ENCODE results near the gene COPG2.
"Not testable (repeated sequence)": the region's sequence is repeated elsewhere in the genome, so short reads cannot be mapped to it uniquely, and the experiment has no call there.

Gene COPG2

DNA sequence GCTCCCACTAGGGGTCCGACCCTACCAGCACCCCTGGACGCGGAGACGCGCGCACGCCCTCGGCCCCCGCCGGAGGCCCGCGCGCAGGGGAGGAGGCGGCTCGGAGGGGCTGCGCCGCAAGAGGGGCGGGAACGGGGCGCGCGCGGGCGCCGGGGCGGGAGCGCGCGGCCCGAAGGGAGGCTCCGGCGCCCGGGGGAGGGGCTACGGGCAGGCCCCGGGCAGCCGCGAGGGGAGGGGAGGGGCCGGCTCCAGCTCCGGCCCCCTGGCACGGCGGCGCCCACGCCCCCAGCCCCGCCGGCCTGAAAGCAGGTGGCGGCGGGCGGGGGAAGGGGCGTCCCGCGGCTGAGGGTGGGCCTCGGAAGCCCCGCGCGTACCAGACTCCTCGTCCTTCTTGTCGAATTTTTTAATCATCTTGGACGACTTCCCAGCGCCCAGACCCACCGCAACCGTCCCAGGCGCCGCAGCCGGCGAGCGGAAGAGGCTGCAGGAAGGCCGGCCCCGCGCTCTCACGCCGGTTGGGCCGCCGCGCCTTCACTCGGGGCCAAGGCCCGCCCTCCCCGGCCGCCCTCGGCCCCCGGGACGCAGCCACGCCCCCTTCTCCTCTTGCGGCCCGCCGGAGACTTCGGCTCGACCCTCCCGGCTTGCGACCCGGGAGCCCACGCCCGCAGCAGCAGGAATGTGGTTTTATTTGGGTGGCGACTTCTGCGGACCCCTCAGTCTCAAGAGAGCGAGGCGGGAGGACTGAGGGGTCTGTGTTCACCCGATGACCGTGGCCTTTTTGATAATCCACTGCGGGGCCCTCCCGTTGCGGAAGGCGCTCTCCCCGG is at the start of gene COPG2:
COPG2 (minus strand) TSS at position 491 of the 827 bp plus-strand sequence; CDS start at position 411, 80 bp downstream.
- DNase-seq (ENCODE audit: low spot score): peak; percentile 84

GRCh38 chr7:130712416-130712815 is 43.9 kb upstream of the COPG2 start:
- DNase-seq (ENCODE audit: low spot score): no peak

DNA sequence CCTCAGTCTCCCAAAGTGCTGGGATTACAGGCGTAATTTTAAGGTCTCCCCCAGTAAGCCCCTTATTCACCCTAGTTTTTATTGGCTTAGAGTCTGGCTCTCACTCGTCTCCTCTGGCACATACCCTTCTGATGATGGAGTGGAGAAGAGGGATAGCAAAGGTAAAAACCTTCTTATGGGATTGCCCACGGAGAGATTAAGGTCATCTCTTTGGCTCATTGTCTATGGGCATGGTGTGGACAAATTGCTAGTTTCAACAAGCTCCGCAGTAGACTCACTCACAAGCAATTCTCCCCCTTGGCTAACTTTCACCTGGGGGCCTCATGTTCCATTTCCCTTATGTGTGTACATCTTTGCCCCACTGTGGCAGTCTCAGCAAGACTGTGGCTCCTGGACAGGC is 40.2 kb upstream of the COPG2 start:
- no peak for DNase-seq (ENCODE audit: low spot score)

DNA sequence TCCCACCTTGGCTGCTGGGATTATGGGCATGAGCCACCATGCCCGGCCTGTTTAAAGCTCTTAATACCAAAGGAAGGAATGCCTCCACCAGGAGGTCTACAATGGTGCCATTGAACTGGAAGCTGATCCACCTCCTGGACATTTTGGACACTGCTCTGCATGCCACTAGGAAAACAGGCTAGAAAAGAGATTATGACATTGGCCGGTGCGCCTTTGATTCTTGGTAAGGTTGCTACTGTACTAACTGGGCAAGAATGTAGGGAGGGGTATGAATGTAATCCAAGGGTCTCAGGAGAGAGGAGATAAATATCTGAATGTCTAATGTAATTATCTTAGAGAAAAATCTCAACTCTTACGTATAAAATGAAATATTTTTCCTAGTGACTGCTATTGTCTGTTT is 39.5 kb upstream of the COPG2 start:
- DNase-seq (ENCODE audit: low spot score): no peak

GRCh38 chr7:130703851-130704250 is 35.3 kb upstream of the COPG2 start:
- DNase-seq (ENCODE audit: low spot score): no peak

DNA sequence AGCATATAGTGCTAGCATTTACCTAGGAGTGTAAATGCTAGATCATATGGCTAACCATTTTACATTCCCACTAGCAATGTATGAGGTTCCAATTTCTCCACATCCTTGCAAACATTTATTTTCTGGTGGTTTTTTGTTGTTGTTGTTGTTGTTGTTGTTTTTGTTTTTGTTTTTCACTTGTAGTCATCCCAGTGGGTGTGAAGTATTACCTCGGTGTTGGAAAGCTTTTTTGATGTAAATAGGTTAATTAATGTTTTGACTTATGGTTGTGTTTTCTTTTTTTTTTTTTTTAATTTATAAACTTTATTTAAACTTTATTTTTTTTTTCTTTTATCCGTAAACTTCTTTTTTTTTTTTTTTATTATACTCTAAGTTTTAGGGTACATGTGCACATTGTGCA is 33.1 kb upstream of the COPG2 start:
- no peak for DNase-seq (ENCODE audit: low spot score)

DNA sequence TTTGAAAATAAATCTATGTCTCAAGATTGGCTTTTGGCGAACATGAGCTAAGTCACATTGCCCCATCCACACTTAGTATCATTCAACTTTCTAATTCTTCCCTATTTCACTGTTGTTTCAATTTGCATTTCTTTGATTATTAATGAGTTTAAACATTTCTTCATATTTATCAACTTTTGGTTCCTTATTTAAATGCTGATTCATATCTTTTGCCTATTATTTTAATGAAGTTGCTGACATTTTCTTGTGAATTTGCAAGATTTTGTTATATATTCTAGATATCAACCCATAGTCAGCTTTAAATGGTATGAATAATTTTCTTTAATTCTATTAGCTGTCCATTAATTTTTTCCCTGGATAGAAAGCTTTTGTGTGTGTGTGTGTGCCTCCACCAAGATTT is 32.2 kb upstream of the COPG2 start:
- no peak for DNase-seq (ENCODE audit: low spot score)

GRCh38 chr7:130699686-130700085 is 31.1 kb upstream of the COPG2 start:
- DNase-seq (ENCODE audit: low spot score): peak; percentile 56

DNA sequence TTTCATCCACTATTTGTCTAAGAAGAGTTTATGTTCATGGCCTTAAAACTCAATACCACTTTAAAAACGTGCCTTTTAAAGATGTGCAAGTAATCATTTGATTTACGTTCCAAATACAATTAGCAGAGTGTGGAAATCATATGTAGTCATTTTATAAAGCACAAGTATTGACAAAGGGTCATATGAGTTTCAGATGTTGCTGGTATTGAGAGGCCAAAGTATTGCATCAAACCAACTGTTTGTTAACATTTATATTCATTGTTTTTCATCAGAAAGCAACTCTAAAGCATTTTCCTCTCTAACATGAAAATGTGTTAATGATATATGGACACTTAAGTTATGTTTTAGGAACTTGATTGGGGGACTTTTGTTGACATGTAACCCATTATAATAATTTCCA is 29.3 kb upstream of the COPG2 start:
- no peak for DNase-seq (ENCODE audit: low spot score)

- DNase-seq (ENCODE audit: low spot score): peak; percentile 19
Observed at GRCh38 chr7:130695840-130696239, 27.3 kb upstream of the COPG2 start.

GRCh38 chr7:130692396-130692795 is 23.8 kb upstream of the COPG2 start:
- DNase-seq (ENCODE audit: low spot score): not testable (repeated sequence)

GRCh38 chr7:130689683-130690082 is 21.1 kb upstream of the COPG2 start:
- no peak for DNase-seq (ENCODE audit: low spot score)

DNA sequence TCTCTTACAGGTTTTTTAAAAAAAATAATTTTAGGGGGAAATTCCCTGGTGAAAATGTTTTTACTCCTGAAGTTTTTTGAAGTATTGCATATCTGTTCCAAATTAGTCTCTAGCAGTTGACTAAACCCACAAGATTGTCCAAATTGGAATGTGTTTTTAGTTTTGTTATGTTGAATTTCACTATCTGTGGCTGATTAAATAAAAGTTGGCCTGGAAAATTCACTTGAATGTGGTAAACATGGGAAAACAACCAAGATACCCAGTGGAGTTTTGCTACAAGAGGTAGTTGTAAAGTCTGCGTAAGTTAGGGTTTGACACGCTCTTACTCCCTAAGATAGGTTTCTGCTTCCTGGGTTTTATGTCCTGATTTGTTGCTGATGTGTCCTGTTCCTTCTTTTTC is 14.5 kb upstream of the COPG2 start:
- no peak for DNase-seq (ENCODE audit: low spot score)

GRCh38 chr7:130674456-130674855 is 5.9 kb upstream of the COPG2 start:
- DNase-seq (ENCODE audit: low spot score): no peak

- DNase-seq (ENCODE audit: low spot score): peak; percentile 5
Observed at GRCh38 chr7:130673066-130673465, 4.5 kb upstream of the COPG2 start.

GRCh38 chr7:130672146-130672545 is 3.6 kb upstream of the COPG2 start:
- no peak for DNase-seq (ENCODE audit: low spot score)

GRCh38 chr7:130669085-130669700 is 645 bp upstream of the COPG2 start:
- no peak for DNase-seq (ENCODE audit: low spot score)

DNA sequence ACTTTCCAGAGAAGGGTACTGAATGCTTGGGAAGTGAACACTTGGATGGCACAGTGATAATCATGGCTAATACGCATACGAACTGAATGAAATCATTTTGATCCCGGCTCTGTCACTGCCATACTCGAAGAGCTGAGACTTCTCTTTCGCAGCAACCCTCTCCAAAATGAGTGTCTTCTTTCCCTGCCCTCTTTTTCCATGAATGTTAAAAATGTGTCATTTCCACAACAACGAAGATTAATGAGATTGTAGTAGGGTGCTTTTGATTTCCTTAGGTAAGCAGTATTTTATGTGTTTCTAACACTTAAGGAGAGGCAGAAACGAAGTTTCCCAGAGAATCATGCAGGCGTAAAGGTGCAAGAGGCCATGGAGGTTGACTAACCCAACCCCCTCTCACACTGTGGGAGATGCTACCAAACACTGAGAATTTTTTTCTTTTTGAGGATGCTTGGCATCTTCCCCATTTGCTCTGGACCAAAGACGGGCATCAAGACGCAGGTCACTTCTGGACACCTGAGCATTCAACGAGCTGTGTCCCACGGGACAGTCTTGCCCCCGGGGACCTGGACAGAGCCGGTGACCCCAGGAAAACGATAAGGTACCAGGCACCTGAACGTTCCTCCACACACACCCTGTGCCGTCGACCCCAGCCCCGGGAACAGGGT is 823 bp downstream of the COPG2 start:
- peak; percentile 15 for DNase-seq (ENCODE audit: low spot score)

DNA sequence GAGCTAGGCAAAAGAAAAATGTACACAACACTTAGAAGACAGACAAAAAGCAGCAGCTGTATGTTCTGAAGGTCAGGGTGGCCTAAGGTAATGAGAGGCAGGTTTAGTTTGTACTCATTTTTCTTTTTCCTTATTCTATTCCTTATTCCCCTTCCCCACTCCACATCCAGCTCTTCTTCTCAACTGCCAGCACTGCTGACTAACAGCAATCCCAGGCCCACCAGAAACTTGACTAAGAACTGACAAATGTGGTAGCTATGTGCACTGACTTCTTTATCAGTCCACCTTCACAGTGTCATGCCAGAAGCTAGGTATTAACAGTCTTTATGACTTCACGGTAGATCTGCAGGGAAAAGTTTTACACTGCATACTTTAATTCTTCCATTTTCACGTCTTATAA is 6.1 kb downstream of the COPG2 start:
- DNase-seq (ENCODE audit: low spot score): peak; percentile 64

GRCh38 chr7:130655286-130655685 is 13.3 kb downstream of the COPG2 start:
- no peak for DNase-seq (ENCODE audit: low spot score)

DNA sequence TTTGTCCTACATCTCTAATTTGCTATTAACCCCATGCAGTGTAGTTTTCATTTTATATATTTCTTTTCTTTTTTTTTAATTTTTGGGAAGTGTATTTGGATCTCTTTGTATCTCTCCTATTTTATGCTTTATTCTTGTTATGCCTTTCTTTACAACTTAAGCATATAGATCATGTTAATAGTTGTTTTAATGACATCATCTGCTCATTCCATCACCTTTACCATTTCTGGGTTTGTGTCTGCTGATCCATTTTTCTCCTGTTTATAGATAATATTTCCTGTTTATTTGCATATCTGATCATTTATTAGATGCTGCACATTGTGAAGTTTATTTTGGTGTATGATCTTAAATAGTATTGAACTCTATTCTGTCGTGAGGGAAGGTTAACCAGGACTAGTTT is 13.7 kb downstream of the COPG2 start:
- no peak for DNase-seq (ENCODE audit: low spot score)

DNA sequence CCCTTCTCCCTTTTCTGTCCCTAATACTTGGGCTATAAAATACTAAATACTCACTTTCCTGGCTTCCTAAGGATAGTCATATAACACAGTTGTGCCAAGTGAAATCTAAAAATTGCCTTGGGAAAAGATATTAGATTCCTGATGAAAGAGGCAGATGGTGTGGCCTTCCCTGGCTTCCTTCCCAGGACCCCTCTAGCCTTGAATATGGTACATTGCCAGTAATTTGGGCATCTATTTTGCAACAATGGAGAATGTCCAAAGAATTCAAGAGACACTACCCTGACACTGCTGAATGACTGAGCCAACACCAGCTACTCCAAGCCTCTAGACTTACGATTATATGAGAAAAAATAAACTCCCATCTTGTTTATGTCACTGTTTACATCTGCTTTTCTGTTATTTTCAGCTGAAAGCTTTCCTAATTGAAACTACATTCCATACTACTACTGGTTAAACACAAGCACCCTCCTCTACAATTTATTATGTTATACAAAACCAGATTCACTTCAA is 17.9 kb downstream of the COPG2 start:
- no peak for DNase-seq (ENCODE audit: low spot score)

Data from kidney tubule cell (primary cell).